ENCODE measurements around the gene FGF9.

The FGF9 gene

DNA sequence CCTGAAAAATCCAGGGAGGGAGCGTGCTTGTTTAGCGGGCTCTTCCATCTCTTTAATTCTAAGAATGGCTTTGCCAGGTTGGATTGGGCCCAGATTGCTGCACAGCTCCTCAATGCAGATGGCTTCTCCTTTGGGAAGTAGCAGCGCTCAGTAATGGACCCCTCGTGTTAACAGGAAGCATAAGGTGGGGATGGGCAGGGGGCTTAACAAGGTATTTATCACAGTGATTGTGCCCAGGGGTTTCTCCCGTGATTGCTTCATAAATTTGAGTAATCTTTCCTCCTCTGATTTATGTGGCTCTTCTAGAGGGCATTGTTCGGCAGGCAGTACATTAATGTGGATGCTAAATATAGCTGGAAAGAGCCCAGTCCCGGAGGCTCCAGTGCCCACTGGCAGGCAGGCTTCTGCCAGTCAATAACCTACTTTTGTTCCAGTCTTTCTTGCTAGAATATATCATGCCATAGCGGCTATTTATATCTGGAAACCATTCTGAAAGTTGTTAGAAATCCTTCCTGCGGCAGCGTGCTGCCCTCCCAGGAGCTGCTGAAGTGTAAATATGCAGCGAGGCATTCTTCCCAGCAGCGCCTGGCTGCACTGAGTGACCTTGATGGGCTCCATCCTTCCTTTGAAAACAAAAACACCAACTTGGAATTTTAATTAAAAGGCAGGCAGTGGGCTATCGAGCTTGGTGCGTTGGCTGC, 65.0 kb downstream of the FGF9 start:
- no peak overlapping the region for H3K4me3 ChIP-seq (ENCODE audit: low read length in 2 of 2)
- no peaks in the 10 kb centered on the region for H3K4me1 ChIP-seq (ENCODE audit: control insufficient read depth in 2 of 2, insufficient read depth in 2 of 2, low read length in 2 of 2)
- H3K27me3 ChIP-seq (ENCODE audit: control insufficient read depth in 2 of 2, insufficient read depth in 2 of 2, low read length in 2 of 2), result peaks cover 2 to 3% of the 10 kb centered on the region in 2 donors
- no peaks in the 10 kb centered on the region for H3K36me3 ChIP-seq (ENCODE audit: control insufficient read depth in 2 of 2, insufficient read depth in 2 of 2, low read length in 2 of 2)
- no peak overlapping the region for H3K9ac ChIP-seq (ENCODE audit: low read depth in 1 of 2, low read length in 2 of 2)
- H3K27ac ChIP-seq (ENCODE audit: low read depth in 2 of 2, low read length in 2 of 2), result no peak overlapping the region
- peaks cover 0 to 3% of the 10 kb centered on the region in 2 donors for H3K9me3 ChIP-seq (ENCODE audit: control insufficient read depth in 2 of 2, low read length in 2 of 2)

DNA sequence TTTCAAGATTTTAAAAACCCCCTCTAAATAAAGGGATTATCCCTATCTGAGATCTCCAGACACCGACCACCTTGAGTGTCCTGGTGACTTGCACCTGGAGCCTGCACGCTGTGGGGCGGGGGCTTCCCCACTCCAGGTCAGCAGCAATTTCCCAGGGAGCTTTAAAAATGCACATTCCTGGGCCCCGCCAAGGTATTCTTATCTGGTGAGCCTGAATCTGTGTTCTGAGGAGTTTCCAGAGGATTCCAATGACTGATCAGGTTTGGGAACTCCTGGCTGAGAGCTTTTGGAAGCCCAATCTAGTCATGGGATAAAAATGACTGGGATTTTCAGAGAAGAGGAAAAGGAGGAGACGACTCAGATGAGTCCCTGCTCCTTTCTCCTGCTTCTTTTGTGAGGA, 66.1 kb downstream of the FGF9 start:
- H3K27ac ChIP-seq (ENCODE audit: low read depth in 2 of 2, low read length in 2 of 2), result no peak overlapping the region
- H3K27me3 ChIP-seq (ENCODE audit: control insufficient read depth in 2 of 2, insufficient read depth in 2 of 2, low read length in 2 of 2), result peaks cover 2 to 3% of the 10 kb centered on the region in 2 donors
- peaks cover 0 to 3% of the 10 kb centered on the region in 2 donors for H3K9me3 ChIP-seq (ENCODE audit: control insufficient read depth in 2 of 2, low read length in 2 of 2)
- H3K4me3 ChIP-seq (ENCODE audit: low read length in 2 of 2), result no peak overlapping the region
- peaks cover 0 to 7% of the 10 kb centered on the region in 2 donors for H3K4me1 ChIP-seq (ENCODE audit: control insufficient read depth in 2 of 2, insufficient read depth in 2 of 2, low read length in 2 of 2)
- no peaks in the 10 kb centered on the region for H3K36me3 ChIP-seq (ENCODE audit: control insufficient read depth in 2 of 2, insufficient read depth in 2 of 2, low read length in 2 of 2)
- no peak overlapping the region for H3K9ac ChIP-seq (ENCODE audit: low read depth in 1 of 2, low read length in 2 of 2)

DNA sequence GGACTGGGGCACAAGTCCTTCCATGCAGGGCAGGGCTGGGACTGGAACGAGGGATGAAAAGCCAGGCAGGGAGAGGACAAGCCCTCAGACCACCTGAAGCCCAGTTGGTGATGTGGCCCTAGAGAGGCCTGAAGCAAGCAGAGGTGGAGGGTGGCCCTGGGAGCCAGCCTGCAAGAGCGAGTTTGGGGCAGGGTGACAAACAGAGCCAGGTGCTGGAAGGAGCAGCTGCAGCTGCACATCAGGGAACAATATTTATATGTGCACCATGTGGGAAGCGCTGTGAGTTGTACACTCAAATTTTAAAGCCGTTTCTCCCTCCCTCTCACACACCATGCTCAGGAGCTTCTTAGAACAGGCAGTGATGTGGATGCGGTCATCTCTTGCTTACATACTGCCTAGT, 67.8 kb downstream of the FGF9 start:
- Histone ChIP-seq H3K4me1 (ENCODE audit: control insufficient read depth in 2 of 2, insufficient read depth in 2 of 2, low read length in 2 of 2) (peaks cover 3 to 12% of the 10 kb centered on the region in 2 donors), H3K4me3 (ENCODE audit: low read length in 2 of 2) (no peak overlapping the region), H3K9ac (ENCODE audit: low read depth in 1 of 2, low read length in 2 of 2) (no peak overlapping the region), H3K9me3 (ENCODE audit: control insufficient read depth in 2 of 2, low read length in 2 of 2) (no peaks in the 10 kb centered on the region), H3K27me3 (ENCODE audit: control insufficient read depth in 2 of 2, insufficient read depth in 2 of 2, low read length in 2 of 2) (peaks cover 2 to 3% of the 10 kb centered on the region in 2 donors), H3K27ac (ENCODE audit: low read depth in 2 of 2, low read length in 2 of 2) (no peak overlapping the region), H3K36me3 (ENCODE audit: control insufficient read depth in 2 of 2, insufficient read depth in 2 of 2, low read length in 2 of 2) (no peaks in the 10 kb centered on the region)

DNA sequence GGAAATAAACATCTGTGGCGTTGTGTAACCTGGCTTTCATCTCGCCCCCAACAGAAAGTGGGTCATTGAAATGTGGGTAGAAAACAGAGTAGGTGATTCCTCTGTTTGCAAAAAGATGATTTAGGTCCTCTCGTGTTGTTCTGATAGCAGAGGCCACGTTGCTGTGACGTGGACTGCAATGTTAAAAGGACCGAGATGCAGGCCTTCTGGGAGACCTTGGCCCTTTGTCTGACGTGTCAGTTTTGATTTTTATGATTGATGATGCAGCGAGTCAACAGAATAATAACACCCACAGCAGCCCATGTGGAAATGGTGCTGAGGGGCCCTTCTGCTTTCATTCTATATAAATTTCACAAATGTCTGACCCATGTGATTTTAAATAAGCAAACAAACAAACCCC, 68.9 kb downstream of the FGF9 start:
- Histone ChIP-seq H3K9me3 (ENCODE audit: control insufficient read depth in 2 of 2, low read length in 2 of 2) (no peaks in the 10 kb centered on the region), H3K27ac (ENCODE audit: low read depth in 2 of 2, low read length in 2 of 2) (no peak overlapping the region), H3K27me3 (ENCODE audit: control insufficient read depth in 2 of 2, insufficient read depth in 2 of 2, low read length in 2 of 2) (peaks cover 2 to 3% of the 10 kb centered on the region in 2 donors), H3K4me3 (ENCODE audit: low read length in 2 of 2) (no peak overlapping the region), H3K9ac (ENCODE audit: low read depth in 1 of 2, low read length in 2 of 2) (no peak overlapping the region), H3K36me3 (ENCODE audit: control insufficient read depth in 2 of 2, insufficient read depth in 2 of 2, low read length in 2 of 2) (no peaks in the 10 kb centered on the region), H3K4me1 (ENCODE audit: control insufficient read depth in 2 of 2, insufficient read depth in 2 of 2, low read length in 2 of 2) (peaks cover 3 to 12% of the 10 kb centered on the region in 2 donors)

DNA sequence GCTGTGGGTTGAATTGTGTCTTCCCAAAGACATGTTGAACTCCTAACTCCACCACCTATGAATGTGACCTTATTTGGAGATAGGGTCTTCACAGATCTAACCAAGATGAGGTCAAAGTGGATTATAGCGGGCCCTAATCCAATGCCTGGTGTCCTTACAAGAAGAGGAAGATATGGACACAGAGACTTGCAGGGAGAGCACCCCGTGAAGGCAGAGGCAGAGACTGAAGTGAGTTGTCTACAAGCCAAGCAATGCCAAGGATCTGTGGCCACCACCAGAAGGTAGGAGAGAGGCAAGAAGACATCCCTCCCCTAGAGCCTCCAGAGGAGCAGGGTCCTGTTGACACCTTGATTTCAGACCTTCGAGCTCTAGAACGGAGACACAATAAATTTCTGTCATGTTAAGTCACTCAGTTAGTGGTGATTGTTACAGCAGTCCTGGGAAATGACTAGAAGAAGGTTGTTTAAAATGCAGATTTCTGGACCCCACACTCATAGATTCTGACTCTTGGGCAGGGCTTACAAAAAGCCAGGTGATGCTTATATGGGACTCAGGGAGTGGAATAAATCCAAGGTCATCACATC, 70.6 kb downstream of the FGF9 start:
- Histone ChIP-seq H3K27me3 (ENCODE audit: control insufficient read depth in 2 of 2, insufficient read depth in 2 of 2, low read length in 2 of 2) (peaks cover 2 to 3% of the 10 kb centered on the region in 2 donors), H3K9ac (ENCODE audit: low read depth in 1 of 2, low read length in 2 of 2) (no peak overlapping the region), H3K27ac (ENCODE audit: low read depth in 2 of 2, low read length in 2 of 2) (no peak overlapping the region), H3K4me1 (ENCODE audit: control insufficient read depth in 2 of 2, insufficient read depth in 2 of 2, low read length in 2 of 2) (peaks cover 3 to 12% of the 10 kb centered on the region in 2 donors), H3K9me3 (ENCODE audit: control insufficient read depth in 2 of 2, low read length in 2 of 2) (no peaks in the 10 kb centered on the region), H3K4me3 (ENCODE audit: low read length in 2 of 2) (no peak overlapping the region), H3K36me3 (ENCODE audit: control insufficient read depth in 2 of 2, insufficient read depth in 2 of 2, low read length in 2 of 2) (no peaks in the 10 kb centered on the region)

DNA sequence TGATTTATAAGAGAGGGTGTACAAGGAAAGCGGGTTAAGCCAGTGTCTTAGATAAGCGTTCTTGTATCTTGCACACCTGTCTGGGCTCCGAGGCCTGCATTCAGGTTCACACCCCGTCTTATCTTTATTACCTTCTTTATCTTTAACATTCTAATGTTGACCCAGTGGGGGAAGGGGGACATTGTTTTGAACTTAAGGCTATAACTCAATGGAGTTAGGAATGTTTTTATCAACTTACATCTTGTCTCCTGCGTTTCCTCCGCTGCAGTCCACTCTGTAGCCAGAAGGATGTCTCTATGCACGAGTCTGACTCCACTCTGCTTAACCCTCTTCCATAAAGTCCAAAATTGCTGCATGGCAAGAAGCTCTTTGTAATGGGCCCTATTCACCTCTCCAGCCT, 71.2 kb downstream of the FGF9 start:
- H3K4me1 ChIP-seq (ENCODE audit: control insufficient read depth in 2 of 2, insufficient read depth in 2 of 2, low read length in 2 of 2), result peaks cover 3 to 12% of the 10 kb centered on the region in 2 donors
- H3K9me3 ChIP-seq (ENCODE audit: control insufficient read depth in 2 of 2, low read length in 2 of 2), result no peaks in the 10 kb centered on the region
- peaks cover 2 to 3% of the 10 kb centered on the region in 2 donors for H3K27me3 ChIP-seq (ENCODE audit: control insufficient read depth in 2 of 2, insufficient read depth in 2 of 2, low read length in 2 of 2)
- no peak overlapping the region for H3K4me3 ChIP-seq (ENCODE audit: low read length in 2 of 2)
- H3K27ac ChIP-seq (ENCODE audit: low read depth in 2 of 2, low read length in 2 of 2), result no peak overlapping the region
- H3K9ac ChIP-seq (ENCODE audit: low read depth in 1 of 2, low read length in 2 of 2), result no peak overlapping the region
- no peaks in the 10 kb centered on the region for H3K36me3 ChIP-seq (ENCODE audit: control insufficient read depth in 2 of 2, insufficient read depth in 2 of 2, low read length in 2 of 2)

DNA sequence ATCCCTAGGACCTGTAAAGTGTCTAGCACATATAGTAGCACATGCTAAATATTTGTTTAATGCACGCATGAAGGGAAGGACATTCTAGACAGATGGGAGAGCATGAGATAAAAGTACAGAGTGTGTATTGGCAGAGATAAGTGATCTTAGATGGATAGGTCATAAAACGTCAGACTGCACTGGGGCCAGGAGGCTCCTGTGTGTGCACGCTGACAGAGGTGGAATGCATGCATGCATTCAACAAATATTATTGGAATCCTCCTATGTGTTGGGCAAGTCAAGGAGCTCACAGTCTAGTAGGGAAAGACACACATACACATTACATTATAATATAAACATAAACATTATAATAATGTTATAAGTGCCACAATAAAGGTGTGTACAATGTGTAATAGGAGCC, 73.3 kb downstream of the FGF9 start:
- Histone ChIP-seq H3K4me1 (ENCODE audit: control insufficient read depth in 2 of 2, insufficient read depth in 2 of 2, low read length in 2 of 2) (peaks cover 3 to 12% of the 10 kb centered on the region in 2 donors), H3K9me3 (ENCODE audit: control insufficient read depth in 2 of 2, low read length in 2 of 2) (no peaks in the 10 kb centered on the region), H3K9ac (ENCODE audit: low read depth in 1 of 2, low read length in 2 of 2) (no peak overlapping the region), H3K27ac (ENCODE audit: low read depth in 2 of 2, low read length in 2 of 2) (no peak overlapping the region), H3K27me3 (ENCODE audit: control insufficient read depth in 2 of 2, insufficient read depth in 2 of 2, low read length in 2 of 2) (peaks cover 0 to 3% of the 10 kb centered on the region in 2 donors), H3K4me3 (ENCODE audit: low read length in 2 of 2) (no peak overlapping the region), H3K36me3 (ENCODE audit: control insufficient read depth in 2 of 2, insufficient read depth in 2 of 2, low read length in 2 of 2) (no peaks in the 10 kb centered on the region)

DNA sequence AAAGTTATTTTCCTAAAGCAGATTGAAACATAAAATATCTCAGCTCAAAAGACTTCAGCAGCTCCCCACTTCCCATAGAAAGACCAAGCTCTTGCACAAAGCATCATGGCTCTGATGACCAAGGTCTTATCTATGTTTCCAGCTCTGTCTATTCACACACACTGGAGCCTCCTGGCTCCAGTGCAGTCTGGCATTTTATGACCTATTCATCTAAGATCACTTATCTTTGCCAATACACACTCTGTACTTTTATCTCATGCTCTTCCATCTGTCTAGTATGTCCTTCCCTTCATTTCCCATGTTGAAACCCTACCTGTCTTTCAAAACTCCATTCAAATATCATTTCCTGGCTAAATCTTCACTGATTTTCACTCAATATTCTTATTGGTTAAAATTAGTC, 74.4 kb downstream of the FGF9 start:
- Histone ChIP-seq H3K36me3 (ENCODE audit: control insufficient read depth in 2 of 2, insufficient read depth in 2 of 2, low read length in 2 of 2) (no peaks in the 10 kb centered on the region), H3K27me3 (ENCODE audit: control insufficient read depth in 2 of 2, insufficient read depth in 2 of 2, low read length in 2 of 2) (no peaks in the 10 kb centered on the region)

DNA sequence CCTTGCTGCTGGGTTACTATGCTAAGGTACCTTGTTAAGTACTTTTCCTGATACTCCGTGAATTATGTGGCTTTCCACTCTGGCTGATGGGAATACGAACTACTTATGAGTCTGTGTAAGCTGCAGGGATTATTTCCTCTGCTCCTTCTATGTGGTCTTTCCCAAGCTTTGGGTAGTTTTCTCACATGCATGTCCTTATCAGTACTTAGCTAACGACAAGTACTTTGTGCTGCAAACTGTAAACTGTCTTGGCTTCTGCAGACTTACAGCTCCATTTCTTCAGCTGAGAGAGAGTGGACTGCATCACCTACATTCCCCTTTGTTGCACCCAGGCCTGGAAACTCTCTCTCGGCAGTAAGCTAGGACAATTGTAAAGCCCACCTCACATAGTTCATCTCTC, 76.6 kb downstream of the FGF9 start:
- Histone ChIP-seq H3K9ac (ENCODE audit: low read depth in 1 of 2, low read length in 2 of 2) (no peak overlapping the region), H3K9me3 (ENCODE audit: control insufficient read depth in 2 of 2, low read length in 2 of 2) (no peaks in the 10 kb centered on the region), H3K4me3 (ENCODE audit: low read length in 2 of 2) (no peak overlapping the region), H3K27me3 (ENCODE audit: control insufficient read depth in 2 of 2, insufficient read depth in 2 of 2, low read length in 2 of 2) (no peaks in the 10 kb centered on the region), H3K27ac (ENCODE audit: low read depth in 2 of 2, low read length in 2 of 2) (no peak overlapping the region), H3K4me1 (ENCODE audit: control insufficient read depth in 2 of 2, insufficient read depth in 2 of 2, low read length in 2 of 2) (peaks cover under 1 to 1% of the 10 kb centered on the region in 2 donors), H3K36me3 (ENCODE audit: control insufficient read depth in 2 of 2, insufficient read depth in 2 of 2, low read length in 2 of 2) (no peaks in the 10 kb centered on the region)

More for the DNA sequence above, 74.4 kb downstream of the FGF9 start:
- Histone ChIP-seq H3K27ac (ENCODE audit: low read depth in 2 of 2, low read length in 2 of 2) (no peak overlapping the region), H3K9ac (ENCODE audit: low read depth in 1 of 2, low read length in 2 of 2) (no peak overlapping the region), H3K4me1 (ENCODE audit: control insufficient read depth in 2 of 2, insufficient read depth in 2 of 2, low read length in 2 of 2) (peaks cover 3 to 12% of the 10 kb centered on the region in 2 donors), H3K4me3 (ENCODE audit: low read length in 2 of 2) (no peak overlapping the region), H3K9me3 (ENCODE audit: control insufficient read depth in 2 of 2, low read length in 2 of 2) (no peaks in the 10 kb centered on the region)

DNA sequence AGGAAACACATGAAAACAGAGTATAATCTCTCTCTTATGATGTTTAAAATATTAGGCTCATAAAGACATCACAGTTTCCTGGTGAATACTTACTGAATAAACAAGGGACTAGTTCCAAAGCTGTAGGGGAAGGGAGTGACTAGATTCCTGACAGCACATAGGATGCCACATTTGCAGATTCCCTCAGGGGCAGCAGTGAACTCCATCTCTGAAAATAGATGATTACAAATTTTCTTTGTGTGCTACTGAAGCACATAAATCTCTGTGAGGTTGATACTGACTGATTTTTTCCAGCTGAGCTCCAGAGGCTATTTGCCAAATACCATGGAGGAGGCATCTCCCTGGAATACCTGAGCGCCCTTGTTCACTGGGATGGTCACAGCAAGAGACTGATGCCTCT, 77.3 kb downstream of the FGF9 start:
- Histone ChIP-seq H3K27ac (ENCODE audit: low read depth in 2 of 2, low read length in 2 of 2) (no peak overlapping the region), H3K4me1 (ENCODE audit: control insufficient read depth in 2 of 2, insufficient read depth in 2 of 2, low read length in 2 of 2) (peaks cover 0 to 5% of the 10 kb centered on the region in 2 donors), H3K36me3 (ENCODE audit: control insufficient read depth in 2 of 2, insufficient read depth in 2 of 2, low read length in 2 of 2) (no peaks in the 10 kb centered on the region), H3K9me3 (ENCODE audit: control insufficient read depth in 2 of 2, low read length in 2 of 2) (no peaks in the 10 kb centered on the region), H3K4me3 (ENCODE audit: low read length in 2 of 2) (no peak overlapping the region), H3K27me3 (ENCODE audit: control insufficient read depth in 2 of 2, insufficient read depth in 2 of 2, low read length in 2 of 2) (no peaks in the 10 kb centered on the region), H3K9ac (ENCODE audit: low read depth in 1 of 2, low read length in 2 of 2) (no peak overlapping the region)
